A673 (cell line): ENCODE results near the gene NUDT8.
"Not testable (repeated sequence)": the region's sequence is repeated elsewhere in the genome, so short reads cannot be mapped to it uniquely, and the experiment has no call there.

Experiments
- EZH2 ChIP-seq: fragments of 200-600 bp; sonication (generic); IDR thresholded peaks from 2 replicates; pipeline ENCODE4 v1.6.1; 2017; ENCODE audit warnings: borderline replicate concordance, low read depth, mild to moderate bottlenecking, mixed read lengths, antibody characterized with exemption, low read length; ENCODE audit not compliant: poor library complexity, severe bottlenecking
- TF ChIP-seq, protein P1 (sequence below): fragments of 300-800, 200-600 bp; sonication (generic); conservative IDR thresholded peaks from 2 replicates; pipeline ENCODE4 v1.5.1; 2017; ENCODE audit warnings: low read depth, mild to moderate bottlenecking, antibody characterized with exemption, low read length, moderate library complexity, mixed read lengths

DNA sequence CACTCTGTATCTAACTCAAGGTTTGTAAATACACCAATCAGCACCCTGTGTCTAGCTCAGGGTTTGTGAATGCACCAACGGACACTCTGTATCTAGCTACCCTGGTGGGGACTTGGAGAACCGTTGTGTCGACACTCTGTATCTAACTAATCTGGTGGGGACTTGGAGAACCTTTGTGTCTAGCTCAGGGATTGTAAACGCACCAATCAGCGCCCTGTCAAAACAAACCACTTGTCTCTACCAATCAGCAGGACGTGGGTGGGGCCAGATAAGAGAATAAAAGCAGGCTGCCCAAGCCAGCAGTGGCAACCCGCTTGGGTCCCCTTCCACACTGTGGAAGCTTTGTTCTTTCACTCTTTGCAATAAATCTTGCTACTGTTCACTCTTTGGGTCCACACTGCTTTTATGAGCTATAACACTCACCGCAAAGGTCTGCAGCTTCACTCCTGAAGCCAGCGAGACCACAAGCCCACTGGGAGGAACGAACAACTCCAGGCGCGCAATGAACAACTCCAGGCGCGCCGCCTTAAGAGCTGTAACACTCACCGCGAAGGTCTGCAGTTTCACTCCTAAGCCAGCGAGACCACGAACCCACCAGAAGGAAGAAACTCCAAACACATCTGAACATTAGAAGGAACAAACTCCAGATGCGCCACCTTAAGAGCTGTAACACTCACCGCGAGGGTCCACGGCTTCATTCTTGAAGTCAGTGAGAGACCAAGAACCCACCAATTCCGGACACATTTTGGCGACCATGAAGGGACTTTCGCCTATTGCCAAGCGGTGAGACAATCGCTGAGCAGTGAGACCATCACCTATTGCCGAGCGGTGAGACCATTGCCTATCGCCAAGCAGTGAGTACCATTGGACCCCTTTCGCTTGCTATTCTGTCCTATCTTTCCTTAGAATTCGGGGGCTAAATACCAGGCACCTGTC lies 9.8 kb downstream of the NUDT8 start:
- TF ChIP-seq, protein P1, sequence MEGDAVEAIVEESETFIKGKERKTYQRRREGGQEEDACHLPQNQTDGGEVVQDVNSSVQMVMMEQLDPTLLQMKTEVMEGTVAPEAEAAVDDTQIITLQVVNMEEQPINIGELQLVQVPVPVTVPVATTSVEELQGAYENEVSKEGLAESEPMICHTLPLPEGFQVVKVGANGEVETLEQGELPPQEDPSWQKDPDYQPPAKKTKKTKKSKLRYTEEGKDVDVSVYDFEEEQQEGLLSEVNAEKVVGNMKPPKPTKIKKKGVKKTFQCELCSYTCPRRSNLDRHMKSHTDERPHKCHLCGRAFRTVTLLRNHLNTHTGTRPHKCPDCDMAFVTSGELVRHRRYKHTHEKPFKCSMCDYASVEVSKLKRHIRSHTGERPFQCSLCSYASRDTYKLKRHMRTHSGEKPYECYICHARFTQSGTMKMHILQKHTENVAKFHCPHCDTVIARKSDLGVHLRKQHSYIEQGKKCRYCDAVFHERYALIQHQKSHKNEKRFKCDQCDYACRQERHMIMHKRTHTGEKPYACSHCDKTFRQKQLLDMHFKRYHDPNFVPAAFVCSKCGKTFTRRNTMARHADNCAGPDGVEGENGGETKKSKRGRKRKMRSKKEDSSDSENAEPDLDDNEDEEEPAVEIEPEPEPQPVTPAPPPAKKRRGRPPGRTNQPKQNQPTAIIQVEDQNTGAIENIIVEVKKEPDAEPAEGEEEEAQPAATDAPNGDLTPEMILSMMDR, result not testable (repeated sequence)
- not testable (repeated sequence) for TF ChIP-seq EZH2
